ENCODE data around the gene MAPK4. TPM values are rescaled to one million over a fixed set of nuclear protein-coding genes. Genes with fewer than 3 reads are reported as not detected.

The MAPK4 gene
- total RNA-seq, 1 donor = not detected

DNA sequence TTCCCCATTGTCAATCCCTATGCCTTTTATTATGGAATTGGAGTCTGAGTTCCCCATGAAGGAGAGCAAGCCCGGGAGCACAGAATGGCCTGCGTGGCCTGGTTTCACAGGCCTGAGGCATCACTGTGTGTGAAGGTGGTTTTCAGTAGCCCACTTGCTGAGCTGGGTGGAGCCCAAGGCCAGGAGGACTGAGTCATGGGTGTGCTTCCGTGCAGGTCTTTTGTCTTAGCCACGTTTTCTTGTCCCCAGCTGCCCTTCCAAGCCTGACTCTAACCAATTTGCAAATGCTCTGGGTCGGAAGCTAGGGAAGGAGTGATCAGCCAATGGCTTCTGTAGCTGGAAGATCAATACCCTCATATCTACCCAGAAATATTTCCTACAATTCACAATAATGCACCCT, 119.2 kb downstream of the MAPK4 start:
- no peaks in the 10 kb centered on the region for H3K36me3 ChIP-seq (ENCODE audit: insufficient read depth, low read length)
- no peaks in the 10 kb centered on the region for H3K79me2 ChIP-seq (ENCODE audit: insufficient read depth, low read length)
- H3K27ac ChIP-seq (ENCODE audit: low read depth, low read length) = no peak overlapping the region
- no peaks in the 10 kb centered on the region for H3K9me3 ChIP-seq (ENCODE audit: low read depth, low read length)
- TF ChIP-seq, protein P1, sequence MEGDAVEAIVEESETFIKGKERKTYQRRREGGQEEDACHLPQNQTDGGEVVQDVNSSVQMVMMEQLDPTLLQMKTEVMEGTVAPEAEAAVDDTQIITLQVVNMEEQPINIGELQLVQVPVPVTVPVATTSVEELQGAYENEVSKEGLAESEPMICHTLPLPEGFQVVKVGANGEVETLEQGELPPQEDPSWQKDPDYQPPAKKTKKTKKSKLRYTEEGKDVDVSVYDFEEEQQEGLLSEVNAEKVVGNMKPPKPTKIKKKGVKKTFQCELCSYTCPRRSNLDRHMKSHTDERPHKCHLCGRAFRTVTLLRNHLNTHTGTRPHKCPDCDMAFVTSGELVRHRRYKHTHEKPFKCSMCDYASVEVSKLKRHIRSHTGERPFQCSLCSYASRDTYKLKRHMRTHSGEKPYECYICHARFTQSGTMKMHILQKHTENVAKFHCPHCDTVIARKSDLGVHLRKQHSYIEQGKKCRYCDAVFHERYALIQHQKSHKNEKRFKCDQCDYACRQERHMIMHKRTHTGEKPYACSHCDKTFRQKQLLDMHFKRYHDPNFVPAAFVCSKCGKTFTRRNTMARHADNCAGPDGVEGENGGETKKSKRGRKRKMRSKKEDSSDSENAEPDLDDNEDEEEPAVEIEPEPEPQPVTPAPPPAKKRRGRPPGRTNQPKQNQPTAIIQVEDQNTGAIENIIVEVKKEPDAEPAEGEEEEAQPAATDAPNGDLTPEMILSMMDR (IDR thresholded peaks at IDR 0.05; ENCODE audit: extremely low read depth, low read depth, low read length) = no peak
- H2AFZ ChIP-seq (ENCODE audit: low read length) = no peak overlapping the region
- no peaks in the 10 kb centered on the region for H3K4me1 ChIP-seq (ENCODE audit: insufficient read depth, low read length)
- H4K20me1 ChIP-seq (ENCODE audit: insufficient read depth, low read length) = no peaks in the 10 kb centered on the region
- DNase-seq (ENCODE audit: insufficient read length, low spot score, missing footprints) = no peak
- H3K4me2 ChIP-seq (ENCODE audit: insufficient read depth, low read length) = no peak overlapping the region
- no peak overlapping the region for H3K4me3 ChIP-seq (ENCODE audit: insufficient read depth, low read length)
- H3K27me3 ChIP-seq (ENCODE audit: insufficient read depth, low read length) = no peaks in the 10 kb centered on the region

DNA sequence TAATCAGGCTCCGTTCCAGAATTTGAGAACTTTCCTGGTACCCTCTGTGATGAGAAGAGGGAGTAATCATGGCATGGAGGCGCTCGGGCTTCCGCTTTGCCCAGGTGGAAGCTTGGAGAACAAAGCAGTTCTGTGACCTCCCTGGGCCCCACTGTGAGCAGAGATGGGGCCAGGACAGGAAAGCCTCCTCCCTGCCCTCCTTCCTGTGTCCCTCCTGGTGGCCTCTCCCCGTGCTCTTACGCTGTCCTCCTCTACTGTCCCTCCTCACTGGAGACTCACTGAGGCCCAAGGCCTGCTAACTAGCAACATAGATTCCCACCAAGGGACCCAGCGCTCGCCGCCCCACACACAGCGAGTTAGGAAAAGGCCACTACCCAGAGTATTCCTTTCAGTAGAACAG, 119.8 kb downstream of the MAPK4 start:
- Histone ChIP-seq H3K9me3 (ENCODE audit: low read depth, low read length) (no peaks in the 10 kb centered on the region), H4K20me1 (ENCODE audit: insufficient read depth, low read length) (no peaks in the 10 kb centered on the region), H3K36me3 (ENCODE audit: insufficient read depth, low read length) (no peaks in the 10 kb centered on the region), H3K4me2 (ENCODE audit: insufficient read depth, low read length) (no peak overlapping the region), H3K27ac (ENCODE audit: low read depth, low read length) (no peak overlapping the region), H2AFZ (ENCODE audit: low read length) (no peak overlapping the region), H3K4me1 (ENCODE audit: insufficient read depth, low read length) (no peaks in the 10 kb centered on the region), H3K79me2 (ENCODE audit: insufficient read depth, low read length) (no peaks in the 10 kb centered on the region), H3K27me3 (ENCODE audit: insufficient read depth, low read length) (no peaks in the 10 kb centered on the region), H3K4me3 (ENCODE audit: insufficient read depth, low read length) (no peak overlapping the region)
- TF ChIP-seq, protein P1 (IDR thresholded peaks at IDR 0.05; ENCODE audit: extremely low read depth, low read depth, low read length) = no peak
- DNase-seq (ENCODE audit: insufficient read length, low spot score, missing footprints) = no peak

DNA sequence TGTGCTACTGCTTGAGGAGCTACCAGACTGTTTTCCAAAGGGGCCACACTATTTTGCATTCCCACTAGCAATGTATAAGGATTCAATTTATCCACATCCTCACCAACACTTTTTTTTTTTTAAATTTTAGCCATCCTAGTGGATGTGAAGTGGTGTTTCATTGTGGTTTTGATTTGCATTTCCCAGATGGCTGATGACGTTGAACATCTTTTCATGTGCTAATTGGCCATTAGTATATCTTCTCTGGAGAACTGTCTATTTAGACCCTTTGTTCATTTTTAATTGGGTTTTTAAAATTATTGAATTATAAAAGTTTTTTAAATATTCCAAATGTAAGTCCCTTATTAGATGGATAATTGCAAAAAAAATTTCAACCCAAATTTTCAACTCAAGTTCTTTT, 121.1 kb downstream of the MAPK4 start:
- TF ChIP-seq, protein P1 (IDR thresholded peaks at IDR 0.05; ENCODE audit: extremely low read depth, low read depth, low read length) = no peak
- H2AFZ ChIP-seq (ENCODE audit: low read length) = no peak overlapping the region
- H3K79me2 ChIP-seq (ENCODE audit: insufficient read depth, low read length) = no peaks in the 10 kb centered on the region
- no peaks in the 10 kb centered on the region for H3K4me1 ChIP-seq (ENCODE audit: insufficient read depth, low read length)
- H3K4me3 ChIP-seq (ENCODE audit: insufficient read depth, low read length) = no peak overlapping the region
- H4K20me1 ChIP-seq (ENCODE audit: insufficient read depth, low read length) = no peaks in the 10 kb centered on the region
- no peaks in the 10 kb centered on the region for H3K36me3 ChIP-seq (ENCODE audit: insufficient read depth, low read length)
- no peak overlapping the region for H3K27ac ChIP-seq (ENCODE audit: low read depth, low read length)
- no peak for DNase-seq (ENCODE audit: insufficient read length, low spot score, missing footprints)
- H3K4me2 ChIP-seq (ENCODE audit: insufficient read depth, low read length) = no peak overlapping the region
- no peaks in the 10 kb centered on the region for H3K27me3 ChIP-seq (ENCODE audit: insufficient read depth, low read length)
- H3K9me3 ChIP-seq (ENCODE audit: low read depth, low read length) = no peaks in the 10 kb centered on the region

DNA sequence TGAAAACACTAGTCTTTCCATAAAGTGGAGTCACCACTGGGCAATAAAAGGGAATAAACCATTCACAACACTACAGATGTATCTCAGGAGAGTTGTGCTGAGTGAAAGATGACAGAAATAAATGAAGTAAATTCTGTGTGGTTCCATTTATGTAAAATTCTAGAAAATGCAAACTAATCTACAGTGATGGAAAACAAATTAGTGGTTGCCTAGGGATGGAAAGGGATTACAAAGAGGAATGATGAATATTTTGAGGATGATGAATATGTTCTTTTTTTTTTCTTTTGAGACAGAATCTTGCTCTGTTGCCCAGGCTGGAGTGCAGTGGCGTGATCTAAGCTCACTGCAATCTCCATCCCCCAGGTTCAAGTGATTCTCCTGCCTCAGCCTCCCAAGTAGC, 123.0 kb downstream of the MAPK4 start:
- H3K36me3 ChIP-seq (ENCODE audit: insufficient read depth, low read length) = no peaks in the 10 kb centered on the region
- TF ChIP-seq, protein P1 (IDR thresholded peaks at IDR 0.05; ENCODE audit: extremely low read depth, low read depth, low read length) = no peak
- H2AFZ ChIP-seq (ENCODE audit: low read length) = no peak overlapping the region
- no peak for DNase-seq (ENCODE audit: insufficient read length, low spot score, missing footprints)
- no peaks in the 10 kb centered on the region for H3K79me2 ChIP-seq (ENCODE audit: insufficient read depth, low read length)
- H3K4me1 ChIP-seq (ENCODE audit: insufficient read depth, low read length) = no peaks in the 10 kb centered on the region
- H3K27me3 ChIP-seq (ENCODE audit: insufficient read depth, low read length) = no peaks in the 10 kb centered on the region
- no peak overlapping the region for H3K4me2 ChIP-seq (ENCODE audit: insufficient read depth, low read length)
- no peak overlapping the region for H3K4me3 ChIP-seq (ENCODE audit: insufficient read depth, low read length)
- no peaks in the 10 kb centered on the region for H4K20me1 ChIP-seq (ENCODE audit: insufficient read depth, low read length)
- no peaks in the 10 kb centered on the region for H3K9me3 ChIP-seq (ENCODE audit: low read depth, low read length)
- H3K27ac ChIP-seq (ENCODE audit: low read depth, low read length) = no peak overlapping the region

All from osteoblast (primary cell).